Neural crest cell (in vitro differentiated cells): ENCODE results near the gene SH3RF2. TPM values are rescaled to one million over a fixed set of nuclear protein-coding genes. Genes with fewer than 3 reads are reported as not detected.

Experiments used
- DNase-seq: peaks from one replicate; pipeline ENCODE4 v3.0.0; 2021; ENCODE audit warnings: low read depth, mixed read lengths, low spot score
- H3K27ac Mint-ChIP-seq: one replicate; pipeline ENCODE4 v1.8.0; 2021; ENCODE audit warnings: mild to moderate bottlenecking, mixed read lengths; ENCODE audit not compliant: unreplicated experiment
- H3K27me3 Mint-ChIP-seq: 2 replicates; pipeline ENCODE4 v1.8.0; 2021; ENCODE audit warnings: low read depth, mild to moderate bottlenecking, mixed read lengths
- H3K36me3 Mint-ChIP-seq: 2 replicates; pipeline ENCODE4 v1.8.0; 2021; ENCODE audit warnings: low read depth, mild to moderate bottlenecking, mixed read lengths
- H3K4me1 Mint-ChIP-seq: 2 replicates; pipeline ENCODE4 v1.8.0; 2021; ENCODE audit warnings: mixed read lengths
- H3K4me3 Mint-ChIP-seq: one replicate; pipeline ENCODE4 v1.8.0; 2021; ENCODE audit warnings: mild to moderate bottlenecking, mixed read lengths
- H3K9me3 Mint-ChIP-seq: 2 replicates; pipeline ENCODE4 v1.8.0; 2021; ENCODE audit warnings: mixed read lengths
- CTCF ChIP-seq: fragments of 200-600 bp; sonication (generic); conservative IDR thresholded peaks from 2 replicates; pipeline ENCODE4 v1.5.0; 2021; ENCODE audit warnings: antibody characterized with exemption, mild to moderate bottlenecking
- total RNA-seq: library from RNA; stranded (reverse); gene quantifications from 2 replicates; pipeline ENCODE4 v1.2.1, GENCODE V29; 2021

SH3RF2 gene
- total RNA-seq, 1 donor from 2014 or later: 0.72 TPM

- H3K36me3 Mint-ChIP-seq: no peaks in the 10 kb centered on the region
- no peaks in the 10 kb centered on the region for H3K9me3 Mint-ChIP-seq
- TF ChIP-seq CTCF: no peak
- H3K27ac Mint-ChIP-seq: no peak overlapping the region
- no peak for DNase-seq
- H3K4me3 Mint-ChIP-seq: no peak overlapping the region
- H3K4me1 Mint-ChIP-seq: peaks cover 4% of the 10 kb centered on the region
- H3K27me3 Mint-ChIP-seq: no peaks in the 10 kb centered on the region
These were observed 89.3 kb downstream of the SH3RF2 start for GRCh38 chr5:146025681-146026080.

- Mint-ChIP-seq H3K4me1 (peaks cover 4% of the 10 kb centered on the region), H3K4me3 (no peak overlapping the region), H3K27me3 (no peaks in the 10 kb centered on the region), H3K9me3 (no peaks in the 10 kb centered on the region), H3K36me3 (no peaks in the 10 kb centered on the region), H3K27ac (no peak overlapping the region)
- no peak for DNase-seq
- no peak for TF ChIP-seq CTCF
These were observed 90.1 kb downstream of the SH3RF2 start for GRCh38 chr5:146026307-146027010.

- no peak for TF ChIP-seq CTCF
- Mint-ChIP-seq H3K27ac (no peak overlapping the region), H3K27me3 (no peaks in the 10 kb centered on the region), H3K36me3 (no peaks in the 10 kb centered on the region), H3K4me3 (no peak overlapping the region), H3K4me1 (peaks cover 4% of the 10 kb centered on the region), H3K9me3 (no peaks in the 10 kb centered on the region)
- no peak for DNase-seq
These were observed 91.4 kb downstream of the SH3RF2 start for GRCh38 chr5:146027751-146028150.

- Mint-ChIP-seq H3K4me1 (no peaks in the 10 kb centered on the region), H3K27ac (no peak overlapping the region), H3K9me3 (no peaks in the 10 kb centered on the region), H3K36me3 (no peaks in the 10 kb centered on the region), H3K27me3 (no peaks in the 10 kb centered on the region), H3K4me3 (no peak overlapping the region)
- no peak for TF ChIP-seq CTCF
- DNase-seq: no peak
These were observed 96.5 kb downstream of the SH3RF2 start for GRCh38 chr5:146032911-146033310.

- Mint-ChIP-seq H3K27ac (no peak overlapping the region), H3K4me1 (no peaks in the 10 kb centered on the region), H3K4me3 (no peak overlapping the region), H3K9me3 (no peaks in the 10 kb centered on the region), H3K27me3 (no peaks in the 10 kb centered on the region), H3K36me3 (no peaks in the 10 kb centered on the region)
- TF ChIP-seq CTCF: no peak
- no peak for DNase-seq
These were observed 97.7 kb downstream of the SH3RF2 start for GRCh38 chr5:146034127-146034526.
